Activated CD4-positive, CD25-positive, alpha-beta regulatory T cell treated with anti-CD3 and anti-CD28 coated beads, Interleukin-2, amount 50 U/mL, for 72 hours (primary cell): ENCODE results near the gene LMF1.
A peak's percentile ranks its signal among the peaks of the same experiment; 100 is the strongest.
"Not testable (repeated sequence)": the region's sequence is repeated elsewhere in the genome, so short reads cannot be mapped to it uniquely, and the experiment has no call there.

Experiments used
- DNase-seq: peaks from one replicate; pipeline ENCODE4 v3.0.0; 2021

LMF1 gene

GRCh38 chr16:968620-969019 is 2.2 kb downstream of the LMF1 start:
- DNase-seq: no peak

GRCh38 chr16:967546-968295 is 3.1 kb downstream of the LMF1 start:
- no peak for DNase-seq

- no peak for DNase-seq
Measured at GRCh38 chr16:967077-967541, 3.7 kb downstream of the LMF1 start.

GRCh38 chr16:966505-966904 is 4.3 kb downstream of the LMF1 start:
- no peak for DNase-seq

GRCh38 chr16:966035-966434 is 4.7 kb downstream of the LMF1 start:
- DNase-seq: no peak

GRCh38 chr16:965487-965886 is 5.3 kb downstream of the LMF1 start:
- DNase-seq: no peak

GRCh38 chr16:965036-965395 is 5.8 kb downstream of the LMF1 start:
- no peak for DNase-seq

- DNase-seq: peak; percentile 57
Measured at GRCh38 chr16:964356-965035, 6.3 kb downstream of the LMF1 start.

- no peak for DNase-seq
Measured at GRCh38 chr16:963913-964312, 6.9 kb downstream of the LMF1 start.

GRCh38 chr16:962901-963814 is 7.6 kb downstream of the LMF1 start:
- no peak for DNase-seq

GRCh38 chr16:962366-962765 is 8.4 kb downstream of the LMF1 start:
- no peak for DNase-seq

- DNase-seq: no peak
Measured at GRCh38 chr16:959232-960040, 11.3 kb downstream of the LMF1 start.

GRCh38 chr16:955766-956165 is 15.0 kb downstream of the LMF1 start:
- DNase-seq: not testable (repeated sequence)

GRCh38 chr16:953818-954217 is 17.0 kb downstream of the LMF1 start:
- DNase-seq: not testable (repeated sequence)

- no peak for DNase-seq
Measured at GRCh38 chr16:952321-952720, 18.5 kb downstream of the LMF1 start.

GRCh38 chr16:951660-952301 is 19.0 kb downstream of the LMF1 start:
- no peak for DNase-seq

- DNase-seq: not testable (repeated sequence)
Measured at GRCh38 chr16:950733-951573, 19.8 kb downstream of the LMF1 start.

GRCh38 chr16:948767-949166 is 22.0 kb downstream of the LMF1 start:
- not testable (repeated sequence) for DNase-seq

GRCh38 chr16:947922-948303 is 22.9 kb downstream of the LMF1 start:
- not testable (repeated sequence) for DNase-seq

GRCh38 chr16:947255-947921 is 23.4 kb downstream of the LMF1 start:
- DNase-seq: no peak

- no peak for DNase-seq
Measured at GRCh38 chr16:946048-946395, 24.8 kb downstream of the LMF1 start.
